HepG2 (cell line): Measurements from ENCODE around the gene ZFP36L2. TPM values are rescaled to one million over a fixed set of nuclear protein-coding genes. Genes with fewer than 3 reads are reported as not detected.
A peak's percentile ranks its signal among the peaks of the same experiment; 100 is the strongest.

Source experiments
- HNRNPH1 ChIP-seq: fragments of 200-400 bp; formaldehyde crosslinking; optimal IDR thresholded peaks from 2 replicates; pipeline ENCODE3; 2017; ENCODE audit warnings: mild to moderate bottlenecking, low read depth, low read length
- JUN ChIP-seq: sonication (generic); formaldehyde crosslinking; IDR thresholded peaks from 2 replicates; pipeline ENCODE4 v1.4.0; 2020; ENCODE audit warnings: mild to moderate bottlenecking, missing genetic modification reagents
- RBAK ChIP-seq: sonication (generic); formaldehyde crosslinking; IDR thresholded peaks from 2 replicates; pipeline ENCODE4 v1.5.1; 2020; ENCODE audit warnings: mild to moderate bottlenecking, missing genetic modification reagents
- XRCC5 ChIP-seq: fragments of 200-400 bp; formaldehyde crosslinking; optimal IDR thresholded peaks from 2 replicates; pipeline ENCODE3; 2017; ENCODE audit warnings: mild to moderate bottlenecking, low read length
- ZFP36 ChIP-seq: fragments of 150-350 bp; IDR thresholded peaks from 2 replicates; pipeline ENCODE4 v1.6.1; 2018; ENCODE audit warnings: borderline replicate concordance, low read length, low read depth; ENCODE audit not compliant: partially characterized antibody
- polyA plus RNA-seq, 8 experiments: library from polyadenylated mRNA; depleted of rRNA in 3 of 8; stranded (reverse) in 7 of 8; unstranded in 1 of 8; fragments of >200 nt; fragmentation: Illumina TruSeq in 4 of 8; extraction: Trizol in 4 of 8; gene quantifications; 2 replicates each; pipeline versions ENCODE4 v1.2.1 to v1.2.3, GENCODE V29; 2011 to 2016; ENCODE audit warnings: low read depth in 4 of 8, missing spikeins in 1 of 8, mixed read lengths in 1 of 8; ENCODE audit not compliant: insufficient read depth in 1 of 8
- total RNA-seq, 5 experiments: library from RNA; depleted of rRNA; stranded (reverse); fragments of >200 nt; fragmentation: Illumina TruSeq; extraction: Trizol; gene quantifications; 2 replicates each; pipeline ENCODE4 v1.2.3, GENCODE V29; 2016; ENCODE audit warnings: low read depth in 1 of 5
- TF ChIP-seq, protein P1 (sequence below): sonication (generic); formaldehyde crosslinking; IDR thresholded peaks from 2 replicates; pipeline ENCODE4 v1.8.1; 2023; ENCODE audit warnings: mild to moderate bottlenecking, missing genetic modification reagents
- TF ChIP-seq, protein P2 (sequence below): sonication (generic); formaldehyde crosslinking; IDR thresholded peaks from 2 replicates; pipeline ENCODE4 v1.5.1; 2020; ENCODE audit warnings: mild to moderate bottlenecking, missing genetic modification reagents, moderate library complexity
- TF ChIP-seq, protein P3 (sequence below): IDR thresholded peaks from 2 replicates; pipeline ENCODE4 v1.6.1; 2016; ENCODE audit warnings: missing compliant biosample characterization, missing genetic modification reagents, borderline replicate concordance
- TF ChIP-seq, protein P4 (sequence below), 2 experiments: fragments of 450-650 bp in 1 of 2; sonication (generic) in 1 of 2; formaldehyde crosslinking in 1 of 2; IDR thresholded peaks; 2 replicates each; pipeline versions ENCODE4 v1.6.1 to v1.8.0; 2016 to 2022; ENCODE audit warnings: antibody characterized with exemption in 1 of 2, mild to moderate bottlenecking in 1 of 2, missing genetic modification reagents in 1 of 2

ZFP36L2 gene
- total and polyA plus RNA-seq, 2 of the 13 experiments (the other 11 are each of a cell fraction or from before 2014, with no cell fraction given): 11.2 to 21.8 TPM

DNA sequence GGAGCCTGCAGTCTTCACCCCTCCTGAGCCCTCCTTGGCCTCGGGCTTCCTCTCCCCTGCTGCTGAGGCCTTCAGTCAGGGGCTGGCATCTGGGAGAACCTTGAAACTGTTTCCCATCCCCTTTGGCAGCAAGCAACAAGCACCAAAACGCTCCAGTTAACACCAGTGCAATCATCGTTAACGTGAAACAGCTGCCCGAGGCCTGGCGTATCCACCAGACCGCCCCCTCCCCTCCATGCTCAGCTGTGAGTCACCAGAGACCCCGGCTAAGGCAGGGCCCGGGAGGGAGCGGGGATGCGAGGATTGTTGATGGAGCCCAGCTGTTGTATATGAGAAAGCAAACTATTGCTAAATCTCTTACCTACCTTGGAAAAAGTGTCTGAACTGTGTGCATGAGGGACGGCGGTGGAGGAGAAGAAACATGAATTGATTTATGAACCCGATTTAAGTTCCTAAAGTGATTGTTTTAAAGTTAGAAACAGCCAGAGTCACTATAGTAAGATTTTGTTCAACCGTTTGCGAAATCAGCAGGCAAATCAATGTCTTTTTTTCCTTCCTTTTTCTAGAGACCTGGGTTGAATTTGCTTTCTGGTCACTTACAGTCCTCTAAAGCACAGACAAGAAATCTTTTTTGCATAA, 5.2 kb downstream of the ZFP36L2 start (continued):
- TF ChIP-seq, protein P1, sequence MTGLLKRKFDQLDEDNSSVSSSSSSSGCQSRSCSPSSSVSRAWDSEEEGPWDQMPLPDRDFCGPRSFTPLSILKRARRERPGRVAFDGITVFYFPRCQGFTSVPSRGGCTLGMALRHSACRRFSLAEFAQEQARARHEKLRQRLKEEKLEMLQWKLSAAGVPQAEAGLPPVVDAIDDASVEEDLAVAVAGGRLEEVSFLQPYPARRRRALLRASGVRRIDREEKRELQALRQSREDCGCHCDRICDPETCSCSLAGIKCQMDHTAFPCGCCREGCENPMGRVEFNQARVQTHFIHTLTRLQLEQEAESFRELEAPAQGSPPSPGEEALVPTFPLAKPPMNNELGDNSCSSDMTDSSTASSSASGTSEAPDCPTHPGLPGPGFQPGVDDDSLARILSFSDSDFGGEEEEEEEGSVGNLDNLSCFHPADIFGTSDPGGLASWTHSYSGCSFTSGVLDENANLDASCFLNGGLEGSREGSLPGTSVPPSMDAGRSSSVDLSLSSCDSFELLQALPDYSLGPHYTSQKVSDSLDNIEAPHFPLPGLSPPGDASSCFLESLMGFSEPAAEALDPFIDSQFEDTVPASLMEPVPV (CRISPR knock-in tag): 0 out of 2 replicates have a peak, but pooled peaks have one; percentile 14
- TF ChIP-seq, protein P2, sequence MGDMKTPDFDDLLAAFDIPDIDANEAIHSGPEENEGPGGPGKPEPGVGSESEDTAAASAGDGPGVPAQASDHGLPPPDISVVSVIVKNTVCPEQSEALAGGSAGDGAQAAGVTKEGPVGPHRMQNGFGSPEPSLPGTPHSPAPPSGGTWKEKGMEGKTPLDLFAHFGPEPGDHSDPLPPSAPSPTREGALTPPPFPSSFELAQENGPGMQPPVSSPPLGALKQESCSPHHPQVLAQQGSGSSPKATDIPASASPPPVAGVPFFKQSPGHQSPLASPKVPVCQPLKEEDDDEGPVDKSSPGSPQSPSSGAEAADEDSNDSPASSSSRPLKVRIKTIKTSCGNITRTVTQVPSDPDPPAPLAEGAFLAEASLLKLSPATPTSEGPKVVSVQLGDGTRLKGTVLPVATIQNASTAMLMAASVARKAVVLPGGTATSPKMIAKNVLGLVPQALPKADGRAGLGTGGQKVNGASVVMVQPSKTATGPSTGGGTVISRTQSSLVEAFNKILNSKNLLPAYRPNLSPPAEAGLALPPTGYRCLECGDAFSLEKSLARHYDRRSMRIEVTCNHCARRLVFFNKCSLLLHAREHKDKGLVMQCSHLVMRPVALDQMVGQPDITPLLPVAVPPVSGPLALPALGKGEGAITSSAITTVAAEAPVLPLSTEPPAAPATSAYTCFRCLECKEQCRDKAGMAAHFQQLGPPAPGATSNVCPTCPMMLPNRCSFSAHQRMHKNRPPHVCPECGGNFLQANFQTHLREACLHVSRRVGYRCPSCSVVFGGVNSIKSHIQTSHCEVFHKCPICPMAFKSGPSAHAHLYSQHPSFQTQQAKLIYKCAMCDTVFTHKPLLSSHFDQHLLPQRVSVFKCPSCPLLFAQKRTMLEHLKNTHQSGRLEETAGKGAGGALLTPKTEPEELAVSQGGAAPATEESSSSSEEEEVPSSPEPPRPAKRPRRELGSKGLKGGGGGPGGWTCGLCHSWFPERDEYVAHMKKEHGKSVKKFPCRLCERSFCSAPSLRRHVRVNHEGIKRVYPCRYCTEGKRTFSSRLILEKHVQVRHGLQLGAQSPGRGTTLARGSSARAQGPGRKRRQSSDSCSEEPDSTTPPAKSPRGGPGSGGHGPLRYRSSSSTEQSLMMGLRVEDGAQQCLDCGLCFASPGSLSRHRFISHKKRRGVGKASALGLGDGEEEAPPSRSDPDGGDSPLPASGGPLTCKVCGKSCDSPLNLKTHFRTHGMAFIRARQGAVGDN (CRISPR knock-in tag): peak; percentile 76
- TF ChIP-seq RBAK: no peak
- TF ChIP-seq, protein P3, sequence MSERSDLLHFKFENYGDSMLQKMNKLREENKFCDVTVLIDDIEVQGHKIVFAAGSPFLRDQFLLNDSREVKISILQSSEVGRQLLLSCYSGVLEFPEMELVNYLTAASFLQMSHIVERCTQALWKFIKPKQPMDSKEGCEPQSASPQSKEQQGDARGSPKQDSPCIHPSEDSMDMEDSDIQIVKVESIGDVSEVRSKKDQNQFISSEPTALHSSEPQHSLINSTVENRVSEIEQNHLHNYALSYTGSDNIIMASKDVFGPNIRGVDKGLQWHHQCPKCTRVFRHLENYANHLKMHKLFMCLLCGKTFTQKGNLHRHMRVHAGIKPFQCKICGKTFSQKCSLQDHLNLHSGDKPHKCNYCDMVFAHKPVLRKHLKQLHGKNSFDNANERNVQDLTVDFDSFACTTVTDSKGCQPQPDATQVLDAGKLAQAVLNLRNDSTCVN (CRISPR knock-in tag): no peak; the same call in 1 of the 2 replicates
- TF ChIP-seq JUN (CRISPR knock-in tag): 0 out of 2 replicates have a peak, but pooled peaks have one; percentile 8
- TF ChIP-seq XRCC5: peak; percentile 28
- peak; percentile 78 for TF ChIP-seq HNRNPH1
- TF ChIP-seq, protein P4, sequence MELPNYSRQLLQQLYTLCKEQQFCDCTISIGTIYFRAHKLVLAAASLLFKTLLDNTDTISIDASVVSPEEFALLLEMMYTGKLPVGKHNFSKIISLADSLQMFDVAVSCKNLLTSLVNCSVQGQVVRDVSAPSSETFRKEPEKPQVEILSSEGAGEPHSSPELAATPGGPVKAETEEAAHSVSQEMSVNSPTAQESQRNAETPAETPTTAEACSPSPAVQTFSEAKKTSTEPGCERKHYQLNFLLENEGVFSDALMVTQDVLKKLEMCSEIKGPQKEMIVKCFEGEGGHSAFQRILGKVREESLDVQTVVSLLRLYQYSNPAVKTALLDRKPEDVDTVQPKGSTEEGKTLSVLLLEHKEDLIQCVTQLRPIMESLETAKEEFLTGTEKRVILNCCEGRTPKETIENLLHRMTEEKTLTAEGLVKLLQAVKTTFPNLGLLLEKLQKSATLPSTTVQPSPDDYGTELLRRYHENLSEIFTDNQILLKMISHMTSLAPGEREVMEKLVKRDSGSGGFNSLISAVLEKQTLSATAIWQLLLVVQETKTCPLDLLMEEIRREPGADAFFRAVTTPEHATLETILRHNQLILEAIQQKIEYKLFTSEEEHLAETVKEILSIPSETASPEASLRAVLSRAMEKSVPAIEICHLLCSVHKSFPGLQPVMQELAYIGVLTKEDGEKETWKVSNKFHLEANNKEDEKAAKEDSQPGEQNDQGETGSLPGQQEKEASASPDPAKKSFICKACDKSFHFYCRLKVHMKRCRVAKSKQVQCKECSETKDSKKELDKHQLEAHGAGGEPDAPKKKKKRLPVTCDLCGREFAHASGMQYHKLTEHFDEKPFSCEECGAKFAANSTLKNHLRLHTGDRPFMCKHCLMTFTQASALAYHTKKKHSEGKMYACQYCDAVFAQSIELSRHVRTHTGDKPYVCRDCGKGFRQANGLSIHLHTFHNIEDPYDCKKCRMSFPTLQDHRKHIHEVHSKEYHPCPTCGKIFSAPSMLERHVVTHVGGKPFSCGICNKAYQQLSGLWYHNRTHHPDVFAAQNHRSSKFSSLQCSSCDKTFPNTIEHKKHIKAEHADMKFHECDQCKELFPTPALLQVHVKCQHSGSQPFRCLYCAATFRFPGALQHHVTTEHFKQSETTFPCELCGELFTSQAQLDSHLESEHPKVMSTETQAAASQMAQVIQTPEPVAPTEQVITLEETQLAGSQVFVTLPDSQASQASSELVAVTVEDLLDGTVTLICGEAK (IDR thresholded peaks at IDR 0.05): no peak
- TF ChIP-seq, protein P4 (CRISPR knock-in tag; IDR thresholded peaks at IDR 0.05): 0 out of 2 replicates have a peak, but pooled peaks have one; percentile 13
- TF ChIP-seq ZFP36: no peak
